Activated CD4-positive, alpha-beta T cell treated with anti-CD3 and anti-CD28 coated beads, Interleukin-2, amount 50 U/mL, for 4 hours (primary cell): ENCODE data around the gene RETREG1.
"Not testable (repeated sequence)": the region's sequence is repeated elsewhere in the genome, so short reads cannot be mapped to it uniquely, and the experiment has no call there.

Experiments used
- DNase-seq, 2 experiments: peaks; one replicate each; pipeline ENCODE4 v3.0.0-alpha.2; 2020

The RETREG1 gene, protein sequence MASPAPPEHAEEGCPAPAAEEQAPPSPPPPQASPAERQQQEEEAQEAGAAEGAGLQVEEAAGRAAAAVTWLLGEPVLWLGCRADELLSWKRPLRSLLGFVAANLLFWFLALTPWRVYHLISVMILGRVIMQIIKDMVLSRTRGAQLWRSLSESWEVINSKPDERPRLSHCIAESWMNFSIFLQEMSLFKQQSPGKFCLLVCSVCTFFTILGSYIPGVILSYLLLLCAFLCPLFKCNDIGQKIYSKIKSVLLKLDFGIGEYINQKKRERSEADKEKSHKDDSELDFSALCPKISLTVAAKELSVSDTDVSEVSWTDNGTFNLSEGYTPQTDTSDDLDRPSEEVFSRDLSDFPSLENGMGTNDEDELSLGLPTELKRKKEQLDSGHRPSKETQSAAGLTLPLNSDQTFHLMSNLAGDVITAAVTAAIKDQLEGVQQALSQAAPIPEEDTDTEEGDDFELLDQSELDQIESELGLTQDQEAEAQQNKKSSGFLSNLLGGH

DNA sequence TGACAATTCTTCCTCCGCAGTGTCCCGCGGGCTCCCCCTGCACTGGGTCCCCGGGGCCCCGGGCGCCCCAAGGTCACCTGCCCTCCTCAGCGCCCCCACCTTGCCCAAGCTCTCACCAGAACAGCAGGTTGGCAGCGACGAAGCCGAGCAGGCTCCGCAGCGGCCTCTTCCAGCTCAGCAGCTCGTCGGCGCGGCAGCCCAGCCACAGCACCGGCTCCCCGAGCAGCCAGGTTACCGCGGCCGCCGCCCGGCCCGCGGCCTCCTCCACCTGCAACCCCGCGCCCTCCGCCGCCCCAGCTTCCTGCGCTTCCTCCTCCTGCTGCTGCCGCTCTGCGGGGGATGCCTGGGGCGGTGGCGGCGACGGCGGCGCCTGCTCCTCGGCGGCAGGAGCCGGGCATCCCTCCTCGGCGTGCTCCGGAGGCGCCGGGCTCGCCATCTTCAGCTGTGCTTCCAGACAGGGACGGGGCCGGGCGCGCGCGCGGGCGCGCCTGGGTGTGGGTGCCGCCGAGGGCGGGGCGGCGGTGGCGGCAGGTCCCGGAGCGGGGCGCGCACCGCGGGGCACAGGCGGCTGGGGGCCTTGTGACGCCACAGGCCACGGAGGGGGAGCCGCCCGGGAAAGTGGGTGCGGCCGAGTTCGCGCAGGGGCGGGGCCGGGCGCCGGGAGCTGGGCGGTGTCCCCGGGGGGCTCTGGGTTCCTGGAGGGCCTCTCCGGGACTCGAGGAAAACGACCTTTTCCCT is at the start of gene RETREG1:
Gene RETREG1, minus strand, starts transcription at position 462 of the 738 bp plus-strand sequence. Its CDS starts 26 bp downstream, at position 436.
- DNase-seq = peak; percentile 78 to 81

DNA sequence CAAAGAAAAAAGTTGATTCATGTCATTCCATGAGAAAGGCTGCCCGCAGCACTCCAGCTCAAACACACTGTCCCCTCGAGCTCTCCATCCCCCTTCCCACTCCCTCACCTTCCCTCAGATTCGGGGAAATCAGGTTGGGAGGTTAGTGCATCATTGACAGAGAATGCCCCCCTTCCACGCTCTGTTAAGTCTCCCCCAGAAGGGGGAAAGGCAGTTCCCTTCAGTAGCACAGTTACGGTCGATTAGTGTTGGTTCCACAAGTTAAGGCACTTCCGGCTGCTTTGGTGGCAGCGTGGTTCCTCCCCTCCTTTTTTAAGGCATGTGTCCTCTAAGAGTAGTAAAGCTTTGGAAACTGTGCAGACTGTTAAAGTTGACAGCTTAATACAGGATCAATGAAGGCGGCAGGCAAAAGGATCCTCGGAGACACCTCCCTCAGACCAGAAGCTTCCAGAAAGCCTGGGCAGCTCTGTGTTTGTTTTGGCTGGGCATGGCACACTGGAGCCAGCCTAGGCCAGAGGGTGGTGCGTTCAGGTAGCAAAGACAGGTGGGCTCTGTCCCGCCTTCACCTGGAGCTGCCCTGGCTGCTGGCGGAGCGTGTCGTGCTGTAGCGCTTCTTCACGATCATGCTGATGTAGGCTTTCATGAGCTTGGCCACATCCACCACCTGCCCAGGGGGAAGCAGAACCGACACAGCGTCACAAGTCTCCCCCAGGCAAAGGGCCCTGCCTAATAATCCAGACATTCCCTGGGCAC is 49.5 kb upstream of the RETREG1 start:
- no peak for DNase-seq

DNA sequence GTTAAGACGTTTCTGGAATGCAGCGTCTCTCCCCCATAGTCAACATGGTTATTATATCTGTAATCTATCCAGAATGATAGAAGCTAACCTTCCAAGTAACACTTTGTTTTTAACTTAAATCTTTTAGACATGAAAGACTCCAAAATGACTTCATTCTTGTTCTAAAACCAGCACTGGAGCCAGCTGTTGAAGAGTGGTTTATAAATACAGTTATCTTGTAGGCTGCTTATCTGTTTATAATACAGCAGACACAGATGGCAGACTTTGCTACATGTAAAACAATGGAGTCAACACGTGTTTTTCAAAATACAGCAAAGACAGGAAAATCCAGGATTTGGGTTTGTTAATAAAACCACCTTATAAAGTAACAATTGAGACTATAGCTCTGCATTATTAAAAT is 48.8 kb upstream of the RETREG1 start:
- DNase-seq = no peak

DNA sequence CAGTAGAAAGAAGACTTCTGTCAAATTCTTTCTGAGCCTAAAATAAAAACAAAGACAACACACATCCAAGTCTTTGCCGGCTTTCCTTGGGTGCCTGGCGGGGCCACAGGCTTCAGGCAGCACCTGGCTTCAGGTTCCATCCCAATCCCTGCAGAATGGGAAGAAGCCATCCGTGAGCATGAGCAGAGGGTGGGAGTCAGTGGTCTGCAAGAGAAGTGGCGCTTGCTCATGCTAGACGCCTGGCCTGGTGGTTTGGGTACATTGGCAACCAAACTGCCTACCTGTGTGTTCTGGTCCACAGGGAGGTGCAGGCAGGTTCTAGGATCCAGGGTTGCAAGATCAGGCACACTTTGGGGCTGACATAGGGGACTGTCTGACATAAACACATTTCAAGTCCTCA is 47.6 kb upstream of the RETREG1 start:
- no peak for DNase-seq

- DNase-seq = no peak
Observed at GRCh38 chr5:16663840-16664239, 47.0 kb upstream of the RETREG1 start.

DNA sequence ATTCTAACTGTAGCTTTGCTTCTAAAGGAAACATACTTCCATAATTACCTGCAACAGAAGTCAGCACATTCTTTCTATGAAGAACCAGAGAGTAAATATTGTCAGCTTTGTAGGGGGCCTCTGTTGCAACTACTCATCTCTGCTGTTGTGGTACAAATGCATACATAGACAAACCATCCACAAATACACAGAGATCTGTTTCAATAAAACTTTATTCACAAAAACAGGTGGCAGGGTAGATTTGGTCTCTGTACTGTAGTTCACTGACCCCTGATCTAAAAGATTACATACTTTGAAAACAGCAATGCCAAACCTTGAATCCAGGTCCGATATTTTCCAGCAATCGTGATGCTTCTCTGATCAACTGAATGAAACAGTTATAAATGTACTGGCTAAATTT is 44.9 kb upstream of the RETREG1 start:
- no peak for DNase-seq

- no peak for DNase-seq
Observed at GRCh38 chr5:16660982-16661381, 44.2 kb upstream of the RETREG1 start.

GRCh38 chr5:16659536-16659935 is 42.7 kb upstream of the RETREG1 start:
- no peak for DNase-seq

DNA sequence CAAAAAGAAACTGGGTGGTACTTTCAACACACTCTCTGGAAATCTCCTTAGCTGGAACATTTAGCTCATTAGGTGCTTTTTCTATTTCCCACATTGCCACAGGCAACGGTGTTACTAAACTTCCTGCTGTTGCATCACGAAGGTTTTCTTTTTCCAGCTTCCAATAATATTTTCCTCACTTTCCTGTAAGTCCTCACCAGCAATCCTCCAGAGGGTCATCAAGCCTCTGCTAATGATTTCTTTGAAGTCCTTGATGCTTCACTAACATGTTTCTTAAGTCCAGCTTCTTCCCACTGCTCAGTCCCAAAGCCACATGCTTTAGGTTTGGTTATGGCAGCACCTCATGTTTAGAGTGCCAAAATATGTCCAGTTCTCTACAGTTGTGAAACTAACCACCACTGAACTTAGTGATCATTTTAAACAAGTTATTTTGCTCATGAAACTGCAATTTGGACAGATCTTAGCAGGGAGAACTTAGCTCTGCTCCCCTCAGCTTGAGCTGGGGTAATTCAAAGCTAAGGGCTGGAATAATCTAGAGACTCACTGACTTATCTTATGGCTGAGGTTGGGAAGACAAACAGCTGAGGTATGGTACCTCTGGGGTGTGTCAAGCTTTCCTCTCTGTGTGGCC is 39.9 kb upstream of the RETREG1 start:
- DNase-seq = no peak

- DNase-seq = no peak
Observed at GRCh38 chr5:16654647-16655334, 38.0 kb upstream of the RETREG1 start.

- not testable (repeated sequence) for DNase-seq
Observed at GRCh38 chr5:16648739-16649138, 31.9 kb upstream of the RETREG1 start.

- no peak for DNase-seq
Observed at GRCh38 chr5:16644301-16644889, 27.6 kb upstream of the RETREG1 start.

GRCh38 chr5:16642867-16643266 is 26.1 kb upstream of the RETREG1 start:
- DNase-seq = no peak

- DNase-seq = no peak
Observed at GRCh38 chr5:16639206-16639605, 22.4 kb upstream of the RETREG1 start.

DNA sequence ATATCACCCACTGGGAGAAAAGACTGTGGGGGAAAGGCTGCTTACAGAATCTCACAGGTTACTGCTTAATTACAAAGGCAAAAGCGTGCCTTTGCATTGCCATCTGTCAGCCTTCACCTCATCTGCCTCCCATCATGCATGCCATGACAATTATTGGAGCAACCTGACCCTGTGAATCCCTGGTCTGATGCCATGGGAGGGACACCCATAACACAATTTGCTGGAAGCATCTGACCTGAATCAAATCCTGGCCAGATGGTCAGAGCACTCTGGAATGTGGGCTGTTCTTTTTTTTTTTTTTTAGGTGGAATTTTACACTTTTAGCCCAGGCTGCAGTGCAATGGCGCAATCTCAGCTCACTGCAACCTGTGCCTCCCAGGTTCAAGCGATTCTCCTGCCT is 11.6 kb upstream of the RETREG1 start:
- no peak for DNase-seq

DNA sequence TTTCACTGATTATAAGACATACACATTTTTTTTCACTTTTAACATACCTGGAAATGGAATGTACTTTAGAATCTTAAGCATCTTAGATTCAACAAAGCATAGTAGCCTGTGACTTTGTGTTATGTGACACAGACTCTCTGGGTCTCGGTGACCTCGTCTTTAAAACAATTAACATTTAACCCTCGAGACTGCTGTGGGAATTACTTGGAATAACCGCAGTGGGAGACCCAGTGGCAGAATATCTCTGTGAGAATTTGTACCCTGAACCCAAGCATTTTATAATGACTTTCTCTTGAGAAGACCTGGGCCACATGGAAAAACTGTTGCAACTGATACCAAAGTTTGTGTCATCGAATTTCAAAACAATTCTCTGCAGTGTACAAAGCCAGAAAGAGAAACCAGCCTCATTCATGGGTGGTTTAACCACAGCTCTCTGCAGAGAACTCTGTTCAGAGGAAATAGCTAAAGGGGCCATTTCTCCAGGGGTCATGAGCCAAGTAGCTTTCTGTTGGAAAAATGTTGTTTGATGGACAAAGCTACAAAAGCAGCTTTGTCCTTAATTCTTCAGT is 10.0 kb upstream of the RETREG1 start:
- no peak for DNase-seq

DNA sequence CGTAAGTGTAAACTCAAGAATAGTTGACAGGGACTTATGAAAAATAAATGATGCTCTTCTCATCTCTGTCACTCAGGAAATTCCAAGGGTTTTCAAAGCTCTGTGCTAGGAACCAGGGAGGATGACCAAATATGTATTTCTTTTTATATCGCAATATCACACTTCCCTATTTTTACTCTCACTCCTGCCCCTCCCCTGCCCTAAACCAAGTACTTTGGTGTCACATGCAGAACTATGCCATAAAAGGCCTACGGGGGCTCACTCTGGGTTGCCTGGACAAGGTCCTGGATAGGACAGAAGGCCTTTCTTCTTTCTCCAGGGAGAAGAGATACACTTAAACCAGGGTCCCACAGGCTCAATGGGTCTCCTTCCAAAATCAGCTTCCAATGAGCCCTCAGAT is 8.3 kb upstream of the RETREG1 start:
- no peak for DNase-seq

- no peak for DNase-seq
Observed at GRCh38 chr5:16619136-16619535, 2.3 kb upstream of the RETREG1 start.

- no peak for DNase-seq
Observed at GRCh38 chr5:16618138-16618897, 1.5 kb upstream of the RETREG1 start.

GRCh38 chr5:16617274-16617968 is 624 bp upstream of the RETREG1 start:
- DNase-seq = peak; percentile 46 to 53
